ENCODE data around the gene CPLX3. TPM values are rescaled to one million over a fixed set of nuclear protein-coding genes. Genes with fewer than 3 reads are reported as not detected.

CPLX3 gene

DNA sequence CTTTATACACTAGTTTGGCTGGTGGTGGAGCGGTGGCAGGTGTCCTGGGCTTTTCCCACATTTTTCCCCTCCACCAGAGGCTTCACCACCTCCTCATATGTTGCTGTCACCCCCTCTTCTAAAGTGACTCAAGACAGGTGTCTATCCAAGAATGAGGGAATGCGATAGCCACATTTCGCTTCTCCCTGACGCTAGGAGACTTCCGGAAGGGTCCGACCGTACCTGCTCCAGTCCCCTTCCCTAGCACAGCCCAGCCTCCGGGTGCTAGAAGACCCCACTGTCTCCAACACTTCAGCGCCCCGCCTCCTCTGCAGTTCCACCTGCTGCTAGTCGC lies 46.2 kb downstream of the CPLX3 start:
- peak overlapping the region; percentile 91 for H3K4me3 ChIP-seq (ENCODE audit: low read length)
- H3K36me3 ChIP-seq (ENCODE audit: insufficient read depth, low read length): peaks cover 5% of the 10 kb centered on the region
- H3K27me3 ChIP-seq (ENCODE audit: control insufficient read depth, insufficient read depth, low read length): no peaks in the 10 kb centered on the region
- peak overlapping the region; percentile 93 for H3K9ac ChIP-seq (ENCODE audit: low read depth, low read length)
- H3K4me1 ChIP-seq (ENCODE audit: control insufficient read depth, insufficient read depth, low read length): peaks cover 19% of the 10 kb centered on the region
- H3K9me3 ChIP-seq (replicated peaks; ENCODE audit: low read length): no peaks in the 10 kb centered on the region
- peak overlapping the region; percentile 91 for H3K4me2 ChIP-seq (ENCODE audit: low read length)

- Histone ChIP-seq H3K27me3 (ENCODE audit: control insufficient read depth, insufficient read depth, low read length) (no peaks in the 10 kb centered on the region), H3K4me3 (ENCODE audit: low read length) (peak within 1 kb of the TSS; percentile 91), H3K36me3 (ENCODE audit: insufficient read depth, low read length) (peaks cover 4% of the 10 kb centered on the region), H3K9me3 (replicated peaks; ENCODE audit: low read length) (no peaks in the 10 kb centered on the region), H3K4me1 (ENCODE audit: control insufficient read depth, insufficient read depth, low read length) (peaks cover 19% of the 10 kb centered on the region), H3K9ac (ENCODE audit: low read depth, low read length) (peak within 1 kb of the TSS; percentile 93), H3K4me2 (ENCODE audit: low read length) (peak within 1 kb of the TSS; percentile 91)
Observed at GRCh38 chr15:74873036-74873755, 46.8 kb downstream of the CPLX3 start, which contains the start of gene SCAMP2. Gene SCAMP2, minus strand, starts transcription at chr15:74873365. Its CDS starts 110 bp downstream, at chr15:74873255.

DNA sequence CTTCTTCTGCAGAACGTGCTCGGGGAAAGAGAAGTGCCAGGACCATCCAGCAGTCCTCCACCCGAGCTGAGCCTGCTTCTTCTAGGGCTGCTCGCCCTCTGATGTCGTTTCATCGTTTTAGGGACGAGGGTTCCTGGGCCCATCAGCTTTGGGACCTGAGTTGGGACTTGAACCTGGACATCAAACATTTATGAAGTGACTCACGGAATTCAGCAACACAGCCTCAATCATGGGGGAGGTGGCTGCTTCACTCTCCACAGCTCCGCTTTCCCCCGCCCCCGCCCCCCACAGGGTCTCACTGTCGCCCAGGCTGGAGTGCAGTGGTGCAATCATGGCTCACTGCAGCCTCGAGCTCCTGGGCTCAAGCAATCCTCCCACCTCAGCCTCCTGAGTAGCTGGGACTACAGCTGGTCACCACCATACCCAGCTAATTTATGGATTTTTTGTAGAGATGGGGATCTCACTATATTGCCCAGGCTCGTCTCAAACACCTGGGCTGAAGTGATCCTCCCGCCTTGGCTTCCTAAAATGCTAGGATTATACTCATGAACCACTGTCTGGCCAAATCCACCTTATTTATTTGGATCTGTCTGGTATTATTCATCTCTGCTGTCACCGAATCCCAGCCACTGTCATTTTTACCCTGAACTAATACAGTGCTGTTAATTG lies 47.5 kb downstream of the CPLX3 start:
- no peaks in the 10 kb centered on the region for H3K27me3 ChIP-seq (ENCODE audit: control insufficient read depth, insufficient read depth, low read length)
- H3K36me3 ChIP-seq (ENCODE audit: insufficient read depth, low read length): peaks cover 4% of the 10 kb centered on the region
- H3K9me3 ChIP-seq (replicated peaks; ENCODE audit: low read length): no peaks in the 10 kb centered on the region
- H3K4me1 ChIP-seq (ENCODE audit: control insufficient read depth, insufficient read depth, low read length): peaks cover 19% of the 10 kb centered on the region
- H3K4me3 ChIP-seq (ENCODE audit: low read length): peak overlapping the region; percentile 91
- H3K4me2 ChIP-seq (ENCODE audit: low read length): peak overlapping the region; percentile 91
- peak overlapping the region; percentile 93 for H3K9ac ChIP-seq (ENCODE audit: low read depth, low read length)

- H3K9ac ChIP-seq (ENCODE audit: low read depth, low read length): no peak overlapping the region
- peaks cover 3% of the 10 kb centered on the region for H3K4me1 ChIP-seq (ENCODE audit: control insufficient read depth, insufficient read depth, low read length)
- no peak overlapping the region for H3K4me3 ChIP-seq (ENCODE audit: low read length)
- H3K9me3 ChIP-seq (replicated peaks; ENCODE audit: low read length): no peaks in the 10 kb centered on the region
- no peaks in the 10 kb centered on the region for H3K27me3 ChIP-seq (ENCODE audit: control insufficient read depth, insufficient read depth, low read length)
- no peak overlapping the region for H3K4me2 ChIP-seq (ENCODE audit: low read length)
- H3K36me3 ChIP-seq (ENCODE audit: insufficient read depth, low read length): no peaks in the 10 kb centered on the region
Observed at GRCh38 chr15:74878273-74878672, 51.8 kb downstream of the CPLX3 start.

Small RNA genes lying within 50 kb of the gene (small RNA-seq; reads per million reads assigned to genes)
- not detected for gene CPLX3
- gene MIR4513: not detected
- 0.84 reads per million, percentile 20 among the genes with 10 or more reads in this experiment for gene MIR6882

All from skeletal muscle satellite cell (primary cell).